ENCODE results near the gene SRSF3. TPM values are rescaled to one million over a fixed set of nuclear protein-coding genes. Genes with fewer than 3 reads are reported as not detected.

The SRSF3 gene
- polyA plus RNA-seq, 1 donor (not counting 4 experiments of a cell fraction or from before 2014, with no cell fraction given) = 398 TPM

DNA sequence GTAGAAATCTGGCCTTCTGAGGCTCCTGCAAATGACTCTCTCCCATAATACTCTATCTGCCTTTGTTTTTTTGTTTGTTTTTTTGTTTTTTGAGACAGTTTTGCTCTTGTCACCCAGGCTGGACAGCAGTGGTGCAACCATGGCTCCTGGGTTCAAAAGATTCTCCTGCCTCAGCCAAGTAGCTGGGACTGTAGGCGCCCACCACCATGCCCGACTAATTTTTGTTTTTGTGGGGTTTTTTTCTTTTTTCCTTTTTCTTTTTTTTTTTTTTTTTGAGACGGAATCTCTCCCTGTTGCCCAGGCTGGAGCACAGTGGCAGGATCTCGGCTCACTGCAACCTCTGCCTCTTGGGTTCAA is 30.3 kb upstream of the SRSF3 start:
- dilution Hi-C loops (cut with MboI; ENCODE audit: extremely low pct_ligation_motif_present, low sequenced_read_pairs) = no loop called here
- FAIRE-seq (no peak), DNase-seq (ENCODE audit: low read depth, low spot score) (no peak)
- Histone ChIP-seq H4K20me1 (ENCODE audit: control insufficient read depth, extremely low read depth, insufficient read depth, low read length) (no peaks in the 10 kb centered on the region), H3K4me2 (ENCODE audit: control insufficient read depth, extremely low read depth, insufficient read depth, low read depth, low read length) (no peak overlapping the region), H3K9ac (ENCODE audit: control insufficient read depth, extremely low read depth, insufficient read depth, low read length) (no peak overlapping the region), H3K79me2 (ENCODE audit: control insufficient read depth, insufficient read depth, low read length) (no peaks in the 10 kb centered on the region), H3K27ac (ENCODE audit: control insufficient read depth, insufficient read depth, low read length) (no peak overlapping the region), H3K4me1 (ENCODE audit: control insufficient read depth, extremely low read depth, insufficient read depth, low read length) (no peaks in the 10 kb centered on the region), H2AFZ (ENCODE audit: control insufficient read depth, low read length) (no peak overlapping the region), H3K27me3 (ENCODE audit: control insufficient read depth, extremely low read depth, insufficient read depth, low read length) (no peaks in the 10 kb centered on the region), H3K9me1 (ENCODE audit: control insufficient read depth, extremely low read depth, insufficient read depth, low read length) (no peaks in the 10 kb centered on the region), H3K9me3 (ENCODE audit: control insufficient read depth, low read depth, low read length) (no peaks in the 10 kb centered on the region), H3K4me3 (ENCODE audit: control insufficient read depth in 2 of 3, extremely low read depth in 1 of 3, insufficient read depth in 2 of 3, low read depth in 1 of 3, low read length in 3 of 3) (no peak overlapping the region), H3K36me3 (ENCODE audit: control insufficient read depth in 2 of 2, extremely low read depth in 1 of 2, insufficient read depth in 2 of 2, low read length in 2 of 2) (no peaks in the 10 kb centered on the region)
- no peak for TF ChIP-seq EZH2 (IDR thresholded peaks at IDR 0.05; ENCODE audit: low read length)
- TF ChIP-seq, protein P1, sequence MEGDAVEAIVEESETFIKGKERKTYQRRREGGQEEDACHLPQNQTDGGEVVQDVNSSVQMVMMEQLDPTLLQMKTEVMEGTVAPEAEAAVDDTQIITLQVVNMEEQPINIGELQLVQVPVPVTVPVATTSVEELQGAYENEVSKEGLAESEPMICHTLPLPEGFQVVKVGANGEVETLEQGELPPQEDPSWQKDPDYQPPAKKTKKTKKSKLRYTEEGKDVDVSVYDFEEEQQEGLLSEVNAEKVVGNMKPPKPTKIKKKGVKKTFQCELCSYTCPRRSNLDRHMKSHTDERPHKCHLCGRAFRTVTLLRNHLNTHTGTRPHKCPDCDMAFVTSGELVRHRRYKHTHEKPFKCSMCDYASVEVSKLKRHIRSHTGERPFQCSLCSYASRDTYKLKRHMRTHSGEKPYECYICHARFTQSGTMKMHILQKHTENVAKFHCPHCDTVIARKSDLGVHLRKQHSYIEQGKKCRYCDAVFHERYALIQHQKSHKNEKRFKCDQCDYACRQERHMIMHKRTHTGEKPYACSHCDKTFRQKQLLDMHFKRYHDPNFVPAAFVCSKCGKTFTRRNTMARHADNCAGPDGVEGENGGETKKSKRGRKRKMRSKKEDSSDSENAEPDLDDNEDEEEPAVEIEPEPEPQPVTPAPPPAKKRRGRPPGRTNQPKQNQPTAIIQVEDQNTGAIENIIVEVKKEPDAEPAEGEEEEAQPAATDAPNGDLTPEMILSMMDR (optimal IDR thresholded peaks at IDR 0.05 in 1 of 3, IDR thresholded peaks at IDR 0.05 in 1 of 3, conservative IDR thresholded peaks at IDR 0.05 in 1 of 3; ENCODE audit: extremely low read depth in 1 of 3, insufficient read depth in 2 of 3, low read length in 3 of 3) = no peak

DNA sequence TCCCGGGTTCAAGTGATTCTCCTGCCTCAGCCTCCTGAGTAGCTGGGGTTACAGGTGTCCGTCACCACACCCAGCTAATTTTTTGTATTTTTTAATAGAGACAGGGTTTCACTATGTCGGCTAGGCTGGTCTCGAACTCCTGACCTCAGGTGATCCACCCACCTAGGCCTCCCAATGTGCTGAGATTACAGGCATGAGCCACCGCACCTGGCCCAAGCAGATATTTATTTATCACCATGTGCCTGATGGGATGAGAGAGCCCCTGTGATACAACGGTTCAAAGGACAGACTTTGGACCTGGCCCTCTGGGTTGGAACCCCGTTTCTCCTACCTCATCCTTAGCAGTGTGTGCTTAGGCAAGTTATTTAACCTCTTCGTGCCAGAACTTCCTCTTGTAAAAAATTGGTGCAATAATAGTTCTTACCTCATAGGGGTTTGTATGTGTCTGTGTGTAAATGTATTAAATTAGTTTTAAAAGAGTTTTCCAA is 27.7 kb upstream of the SRSF3 start:
- Histone ChIP-seq H4K20me1 (ENCODE audit: control insufficient read depth, extremely low read depth, insufficient read depth, low read length) (no peaks in the 10 kb centered on the region), H3K79me2 (ENCODE audit: control insufficient read depth, insufficient read depth, low read length) (no peaks in the 10 kb centered on the region), H3K4me1 (ENCODE audit: control insufficient read depth, extremely low read depth, insufficient read depth, low read length) (no peaks in the 10 kb centered on the region), H3K9me1 (ENCODE audit: control insufficient read depth, extremely low read depth, insufficient read depth, low read length) (no peaks in the 10 kb centered on the region), H2AFZ (ENCODE audit: control insufficient read depth, low read length) (no peak overlapping the region), H3K27ac (ENCODE audit: control insufficient read depth, insufficient read depth, low read length) (no peak overlapping the region), H3K4me2 (ENCODE audit: control insufficient read depth, extremely low read depth, insufficient read depth, low read depth, low read length) (no peak overlapping the region), H3K4me3 (ENCODE audit: control insufficient read depth in 2 of 3, extremely low read depth in 1 of 3, insufficient read depth in 2 of 3, low read depth in 1 of 3, low read length in 3 of 3) (no peak overlapping the region), H3K36me3 (ENCODE audit: control insufficient read depth in 2 of 2, extremely low read depth in 1 of 2, insufficient read depth in 2 of 2, low read length in 2 of 2) (no peaks in the 10 kb centered on the region), H3K9ac (ENCODE audit: control insufficient read depth, extremely low read depth, insufficient read depth, low read length) (no peak overlapping the region), H3K27me3 (ENCODE audit: control insufficient read depth, extremely low read depth, insufficient read depth, low read length) (no peaks in the 10 kb centered on the region), H3K9me3 (ENCODE audit: control insufficient read depth, low read depth, low read length) (no peaks in the 10 kb centered on the region)
- FAIRE-seq = no peak
- no peak for DNase-seq (ENCODE audit: low read depth, low spot score)
- TF ChIP-seq EZH2 (IDR thresholded peaks at IDR 0.05; ENCODE audit: low read length) = no peak
- dilution Hi-C loops (cut with MboI; ENCODE audit: extremely low pct_ligation_motif_present, low sequenced_read_pairs) = no loop called here

DNA sequence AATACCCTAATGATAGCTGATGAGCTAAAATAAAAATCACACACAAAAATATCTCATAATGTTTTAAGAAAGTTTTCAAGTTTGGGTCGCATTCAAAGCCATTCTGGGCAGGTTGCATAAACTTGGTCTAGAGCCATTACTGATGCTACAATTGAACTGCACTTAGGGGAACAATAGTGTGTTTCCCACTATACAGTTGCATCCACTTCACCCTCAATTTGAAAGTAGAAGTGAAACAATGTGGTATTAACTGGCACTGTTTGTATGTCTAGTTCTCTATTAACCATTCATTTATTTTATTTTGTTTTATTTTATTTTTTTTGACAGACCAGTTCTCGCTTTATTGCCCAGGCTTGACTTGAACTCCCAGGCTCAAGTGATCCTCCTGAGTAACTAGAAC is 23.9 kb upstream of the SRSF3 start:
- TF ChIP-seq, protein P1 (optimal IDR thresholded peaks at IDR 0.05 in 1 of 3, IDR thresholded peaks at IDR 0.05 in 1 of 3, conservative IDR thresholded peaks at IDR 0.05 in 1 of 3; ENCODE audit: extremely low read depth in 1 of 3, insufficient read depth in 2 of 3, low read length in 3 of 3) = no peak
- no peak for TF ChIP-seq EZH2 (IDR thresholded peaks at IDR 0.05; ENCODE audit: low read length)
- Histone ChIP-seq H3K4me3 (ENCODE audit: control insufficient read depth in 2 of 3, extremely low read depth in 1 of 3, insufficient read depth in 2 of 3, low read depth in 1 of 3, low read length in 3 of 3) (no peak overlapping the region), H3K27me3 (ENCODE audit: control insufficient read depth, extremely low read depth, insufficient read depth, low read length) (no peaks in the 10 kb centered on the region), H3K9me3 (ENCODE audit: control insufficient read depth, low read depth, low read length) (no peaks in the 10 kb centered on the region), H3K4me2 (ENCODE audit: control insufficient read depth, extremely low read depth, insufficient read depth, low read depth, low read length) (no peak overlapping the region), H3K9ac (ENCODE audit: control insufficient read depth, extremely low read depth, insufficient read depth, low read length) (no peak overlapping the region), H3K9me1 (ENCODE audit: control insufficient read depth, extremely low read depth, insufficient read depth, low read length) (no peaks in the 10 kb centered on the region), H2AFZ (ENCODE audit: control insufficient read depth, low read length) (no peak overlapping the region), H3K4me1 (ENCODE audit: control insufficient read depth, extremely low read depth, insufficient read depth, low read length) (no peaks in the 10 kb centered on the region), H3K27ac (ENCODE audit: control insufficient read depth, insufficient read depth, low read length) (no peak overlapping the region), H3K36me3 (ENCODE audit: control insufficient read depth in 2 of 2, extremely low read depth in 1 of 2, insufficient read depth in 2 of 2, low read length in 2 of 2) (no peaks in the 10 kb centered on the region), H4K20me1 (ENCODE audit: control insufficient read depth, extremely low read depth, insufficient read depth, low read length) (no peaks in the 10 kb centered on the region), H3K79me2 (ENCODE audit: control insufficient read depth, insufficient read depth, low read length) (no peaks in the 10 kb centered on the region)
- DNase-seq (ENCODE audit: low read depth, low spot score) = no peak
- FAIRE-seq = no peak
- dilution Hi-C loops (cut with MboI; ENCODE audit: extremely low pct_ligation_motif_present, low sequenced_read_pairs) = no loop called here

All from keratinocyte (primary cell).